Measurements from ENCODE around the gene ARHGAP26. TPM values are rescaled to one million over a fixed set of nuclear protein-coding genes. Genes with fewer than 3 reads are reported as not detected.

ARHGAP26 gene
- total RNA-seq, 1 experiment from 2014 or later: 65.5 TPM

GRCh38 chr5:142811866-142812557 is 41.8 kb downstream of the ARHGAP26 start:
- Histone ChIP-seq H3K9me3 (ENCODE audit: control insufficient read depth, insufficient read depth, low read depth, low read length) (no peaks in the 10 kb centered on the region), H3K27ac (ENCODE audit: low read length) (no peak overlapping the region), H3K27me3 (ENCODE audit: control insufficient read depth, insufficient read depth, low read length) (no peaks in the 10 kb centered on the region), H3K4me3 (ENCODE audit: low read depth in 2 of 2, low read length in 2 of 2) (no peak overlapping the region), H3K4me1 (ENCODE audit: control insufficient read depth, insufficient read depth, low read length) (peaks cover 68% of the 10 kb centered on the region), H3K36me3 (ENCODE audit: control insufficient read depth, insufficient read depth, low read length) (no peaks in the 10 kb centered on the region)
- ChIA-PET POLR2A (no interaction called here), CTCF (interaction anchor here (1.1 kb wide), 1 partner anchor 15 kb away, joined by 3 read pairs; no protein-coding TSS in a partner anchor)
- DNase-seq (ENCODE audit: low read depth, low spot score) (no peak), ATAC-seq (no peak)
- TF ChIP-seq SIN3A (IDR thresholded peaks at IDR 0.05; ENCODE audit: borderline replicate concordance, insufficient read depth, low read depth, low read length) (no peak), TCF7L2 (IDR thresholded peaks at IDR 0.05; ENCODE audit: low read depth, low read length) (no peak), POLR2AphosphoS5 (IDR thresholded peaks at IDR 0.05; ENCODE audit: low read depth, low read length) (no peak), REST (IDR thresholded peaks at IDR 0.05; ENCODE audit: insufficient read depth in 1 of 2, low read depth in 2 of 2, low read length in 1 of 2) (no peak), CTCF (IDR thresholded peaks at IDR 0.05) (no peak)
- intact Hi-C loops (cut with micrococcal nuclease; ENCODE audit: unreplicated experiment): no loop called here
- no TSS peak for BruUV-seq (replicated peaks)
- in situ Hi-C loops (cut with HindIII; ENCODE audit: low pct_unique_long_range_greater_than_20kb, low sequenced_read_pairs): no loop called here

GRCh38 chr5:142813220-142813619 is 43.0 kb downstream of the ARHGAP26 start:
- BruUV-seq (replicated peaks): no TSS peak
- no peaks in the 10 kb centered on the region for H3K9me3 ChIP-seq (ENCODE audit: control insufficient read depth, insufficient read depth, low read depth, low read length)
- POLR2A ChIA-PET: no interaction called here
- no peaks in the 10 kb centered on the region for H3K36me3 ChIP-seq (ENCODE audit: control insufficient read depth, insufficient read depth, low read length)
- H3K27me3 ChIP-seq (ENCODE audit: control insufficient read depth, insufficient read depth, low read length): no peaks in the 10 kb centered on the region
- peaks cover 71% of the 10 kb centered on the region for H3K4me1 ChIP-seq (ENCODE audit: control insufficient read depth, insufficient read depth, low read length)
- intact Hi-C loops (cut with micrococcal nuclease; ENCODE audit: unreplicated experiment) (no loop called here), in situ Hi-C loops (cut with HindIII; ENCODE audit: low pct_unique_long_range_greater_than_20kb, low sequenced_read_pairs) (no loop called here)
- ATAC-seq (no peak), DNase-seq (ENCODE audit: low read depth, low spot score) (no peak)
- TF ChIP-seq SIN3A (IDR thresholded peaks at IDR 0.05; ENCODE audit: borderline replicate concordance, insufficient read depth, low read depth, low read length) (no peak), CTCF (IDR thresholded peaks at IDR 0.05) (no peak), REST (IDR thresholded peaks at IDR 0.05; ENCODE audit: insufficient read depth in 1 of 2, low read depth in 2 of 2, low read length in 1 of 2) (no peak), POLR2AphosphoS5 (IDR thresholded peaks at IDR 0.05; ENCODE audit: low read depth, low read length) (no peak), TCF7L2 (IDR thresholded peaks at IDR 0.05; ENCODE audit: low read depth, low read length) (no peak)
- CTCF ChIA-PET: no interaction called here
- no peak overlapping the region for H3K4me3 ChIP-seq (ENCODE audit: low read depth in 2 of 2, low read length in 2 of 2)
- peak overlapping the region; percentile 57; the same call in 1 of the 2 replicates for H3K27ac ChIP-seq (ENCODE audit: low read length)
